Pancreas (tissue), 10 donors: ENCODE results near the gene UBXN10. TPM values are rescaled to one million over a fixed set of nuclear protein-coding genes. Genes with fewer than 3 reads are reported as not detected.

ENCODE experiments used
- ATAC-seq, 4 donors: fragments of 200-7000 bp; cut with Tn5 transposase; one replicate each; pipeline versions ENCODE4 v1.8.0 to v1.9.1; 2020; ENCODE audit warnings: mild to moderate bottlenecking in 4 of 4, moderate library complexity in 4 of 4
- DNase-seq, 6 donors: peaks; one replicate each; pipeline ENCODE4 v3.0.0-alpha.2; 2020
- FAIRE-seq: peaks from 2 replicates; lab custom pipeline; 2012; peaks lifted over from hg19 to GRCh38; lab: Jason Lieb, UNC
- H3K27ac ChIP-seq, 4 donors: fragments of 200-600 bp; sonication (generic); 1 replicate in 3 of 4; 2 replicates in 1 of 4; pipeline versions ENCODE4 v1.5.0 to v1.8.0; 2020
- H3K27me3 ChIP-seq, 4 donors: fragments of 200-600 bp; one replicate each; pipeline ENCODE4 v1.8.0; 2021
- H3K36me3 ChIP-seq, 3 donors: fragments of 200-600 bp; sonication (generic) in 1 of 3; one replicate each; pipeline versions ENCODE4 v1.5.0 to v1.8.0; 2020 to 2021
- H3K4me1 ChIP-seq, 3 donors: fragments of 200-600 bp; one replicate each; pipeline ENCODE4 v1.8.0; 2021
- H3K4me3 ChIP-seq, 4 donors: fragments of 200-600 bp; sonication (generic) in 2 of 4; one replicate each; pipeline versions ENCODE4 v1.5.0 to v1.8.0; 2020 to 2021
- H3K9me3 ChIP-seq, 4 donors: fragments of 200-600 bp; one replicate each; pipeline ENCODE4 v1.8.0; 2021
- WGBS, 2 donors: extraction: QIAGEN DNeasy Blood & Tissue Kit; methylation state at CpG; one replicate each; pipeline ENCODE4 v1.1.7; 2013; 5-methylcytosine and 5-hydroxymethylcytosine counted together
- intact Hi-C, 3 donors: fragments of 100-400 bp; cut with DNase I; formaldehyde crosslinking; loops; one replicate each; pipeline versions ENCODE4 v1.11.1 to v1.14.2; 2022
- polyA plus RNA-seq, 2 donors: library from polyadenylated mRNA; stranded (reverse); fragments of 200-250 nt; gene quantifications; one replicate each; pipeline ENCODE4 v1.2.3, GENCODE V29; 2013
- total RNA-seq, 6 donors: library from RNA; stranded (reverse); fragmentation: NEBNext Ultra II Directional in 4 of 6; extraction: Animal tissue kit (Norgen Biotek cat#: 25700) in 4 of 6; gene quantifications; one replicate each; pipeline versions ENCODE4 v1.2.1 to v1.2.4, GENCODE V29; 2021 to 2023
- TF ChIP-seq, protein P1 (sequence below), 4 donors: fragments of 200-600 bp; sonication (generic) in 3 of 4; IDR thresholded peaks; one replicate each; pipeline versions ENCODE4 v1.5.0 to v1.8.0; 2021; ENCODE audit warnings: antibody characterized with exemption in 4 of 4
- donor health status: healthy with polysubstance abuse.
- donor health status: DM: no; HTN: no; CAD: no; lungs with moderate emphysema.
- donor health status: DM: no; HTN: no; CAD: no.
- donor health status: control.
- donor health status: control.
- donor health status: Bipolar disorder and iron deficiency.
- donor health status: DM: yes; HTN: yes; CAD: no.
- donor health status: DM: no; HTN: no; CAD: no.
- donor health status: DM: no; HTN: no; CAD: no.
- donor health status: DM: yes; HTN: yes; CAD: no.

The UBXN10 gene
- total and polyA plus RNA-seq, 8 donors, result 0.54 to 2.4 (median 0.75) TPM

- WGBS, 2 donors, result 78 to 81% methylated on average over 13 of the region's 13 CpGs
- Histone ChIP-seq H3K4me1 (peaks cover 0 to 12% (median 4%) of the 10 kb centered on the region in 3 donors), H3K27ac (no peak overlapping the region), H3K4me3 (no peak overlapping the region), H3K27me3 (no peaks in the 10 kb centered on the region), H3K36me3 (no peaks in the 10 kb centered on the region), H3K9me3 (no peaks in the 10 kb centered on the region)
- intact Hi-C loops, result loop anchor here in 2 of 3 donors (10.0 kb wide), 2 partner anchors 173 to 223 kb away; partner anchors contain the start of genes PLA2G2A (in 1 of the 2) and PLA2G2E (in 1 of the 2)
- FAIRE-seq, result no peak
- ATAC-seq, result no peak
- TF ChIP-seq, protein P1, sequence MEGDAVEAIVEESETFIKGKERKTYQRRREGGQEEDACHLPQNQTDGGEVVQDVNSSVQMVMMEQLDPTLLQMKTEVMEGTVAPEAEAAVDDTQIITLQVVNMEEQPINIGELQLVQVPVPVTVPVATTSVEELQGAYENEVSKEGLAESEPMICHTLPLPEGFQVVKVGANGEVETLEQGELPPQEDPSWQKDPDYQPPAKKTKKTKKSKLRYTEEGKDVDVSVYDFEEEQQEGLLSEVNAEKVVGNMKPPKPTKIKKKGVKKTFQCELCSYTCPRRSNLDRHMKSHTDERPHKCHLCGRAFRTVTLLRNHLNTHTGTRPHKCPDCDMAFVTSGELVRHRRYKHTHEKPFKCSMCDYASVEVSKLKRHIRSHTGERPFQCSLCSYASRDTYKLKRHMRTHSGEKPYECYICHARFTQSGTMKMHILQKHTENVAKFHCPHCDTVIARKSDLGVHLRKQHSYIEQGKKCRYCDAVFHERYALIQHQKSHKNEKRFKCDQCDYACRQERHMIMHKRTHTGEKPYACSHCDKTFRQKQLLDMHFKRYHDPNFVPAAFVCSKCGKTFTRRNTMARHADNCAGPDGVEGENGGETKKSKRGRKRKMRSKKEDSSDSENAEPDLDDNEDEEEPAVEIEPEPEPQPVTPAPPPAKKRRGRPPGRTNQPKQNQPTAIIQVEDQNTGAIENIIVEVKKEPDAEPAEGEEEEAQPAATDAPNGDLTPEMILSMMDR (IDR thresholded peaks at IDR 0.05), result no peak
- DNase-seq, result peak in 1 of 6 donors; percentile 41
These were observed 37.9 kb upstream of the UBXN10 start for GRCh38 chr1:20147846-20148570.

GRCh38 chr1:20148571-20149500 lies 37.1 kb upstream of the UBXN10 start:
- Histone ChIP-seq H3K4me1 (peaks cover 0 to 13% (median 4%) of the 10 kb centered on the region in 3 donors), H3K27ac (no peak overlapping the region), H3K27me3 (no peaks in the 10 kb centered on the region), H3K9me3 (no peaks in the 10 kb centered on the region), H3K4me3 (no peak overlapping the region), H3K36me3 (no peaks in the 10 kb centered on the region)
- ATAC-seq (no peak), DNase-seq (peak in 1 of 6 donors; percentile 50), FAIRE-seq (no peak)
- intact Hi-C loops, result loop anchor here in 2 of 3 donors (10.0 kb wide), 2 partner anchors 174 to 224 kb away; partner anchors contain the start of genes PLA2G2A (in 1 of the 2) and PLA2G2E (in 1 of the 2)
- TF ChIP-seq, protein P1 (IDR thresholded peaks at IDR 0.05), result no peak
- 83 to 90% methylated on average over 13 of the region's 13 CpGs for WGBS, 2 donors

DNA sequence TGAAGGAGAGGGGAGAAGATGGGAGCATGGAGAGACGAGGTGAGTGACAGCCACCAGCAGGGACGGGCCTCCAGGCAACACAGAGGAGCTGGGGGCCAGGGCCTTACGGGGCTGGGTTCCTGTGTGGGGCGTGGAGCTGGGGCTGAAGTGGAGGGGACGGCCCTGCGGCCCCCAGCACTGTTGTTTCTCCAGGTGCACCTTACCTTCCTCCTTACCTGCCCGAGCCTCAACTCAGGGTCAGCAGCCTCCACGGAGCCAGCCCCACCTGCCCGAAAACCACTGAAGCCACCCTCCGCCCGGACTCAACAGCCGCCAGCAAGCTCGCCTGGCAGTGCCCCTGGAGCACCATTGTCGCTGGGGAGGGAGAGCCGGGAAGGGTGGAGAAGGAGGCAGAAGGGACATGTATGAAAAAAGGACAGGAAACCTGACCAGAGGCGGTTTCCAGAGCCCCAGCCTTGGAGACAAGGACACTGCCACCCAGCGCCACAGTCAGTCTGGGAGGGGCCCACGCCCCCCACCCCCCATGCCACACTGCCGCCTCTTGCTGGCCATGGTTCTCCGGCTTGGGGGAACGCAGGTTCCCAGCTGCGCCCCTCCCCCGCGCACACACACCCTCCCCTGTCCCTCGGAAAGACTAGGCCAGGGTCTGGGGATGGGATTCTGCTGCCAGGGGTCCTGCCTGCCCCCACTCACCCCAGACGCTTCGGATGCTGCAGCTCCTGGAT lies 36.1 kb upstream of the UBXN10 start:
- WGBS, 2 donors, result 77 to 79% methylated on average over 27 of the region's 27 CpGs
- Histone ChIP-seq H3K27ac (no peak overlapping the region), H3K4me1 (peaks cover 0 to 19% (median 4%) of the 10 kb centered on the region in 3 donors), H3K4me3 (no peak overlapping the region), H3K36me3 (no peaks in the 10 kb centered on the region), H3K27me3 (no peaks in the 10 kb centered on the region), H3K9me3 (no peaks in the 10 kb centered on the region)
- ATAC-seq (no peak), DNase-seq (peak in 1 of 6 donors; percentile 52), FAIRE-seq (no peak)
- intact Hi-C loops, result loop anchor here in 2 of 3 donors (10.0 kb wide), 2 partner anchors 175 to 225 kb away; partner anchors contain the start of genes PLA2G2A (in 1 of the 2) and PLA2G2E (in 1 of the 2)
- TF ChIP-seq, protein P1 (IDR thresholded peaks at IDR 0.05), result no peak

DNA sequence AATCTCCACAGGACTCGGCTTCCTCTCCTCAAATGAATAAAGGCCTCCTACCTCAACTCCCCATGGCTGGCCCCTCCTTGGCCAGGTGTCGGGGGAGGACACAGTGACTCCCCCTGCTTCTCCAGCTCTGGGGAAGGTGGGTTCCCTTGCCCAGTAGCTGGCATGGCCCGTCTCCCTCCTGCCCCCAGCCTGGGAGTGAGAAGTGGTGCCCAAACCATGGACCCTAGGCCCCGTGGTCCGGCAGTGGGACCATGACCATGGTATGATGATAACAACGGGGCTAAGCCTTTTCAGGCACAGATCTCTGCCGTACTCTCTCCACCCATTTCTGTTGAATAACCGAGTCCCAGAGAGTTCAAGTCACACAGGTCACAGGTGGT lies 35.6 kb upstream of the UBXN10 start:
- 85 to 86% methylated on average over 8 of the region's 8 CpGs for WGBS, 2 donors
- DNase-seq, result peak in 1 of 6 donors; percentile 46
- H3K9me3 ChIP-seq, result no peaks in the 10 kb centered on the region
- H3K27ac ChIP-seq, result no peak overlapping the region
- no peak for ATAC-seq
- FAIRE-seq, result no peak
- no peaks in the 10 kb centered on the region for H3K27me3 ChIP-seq
- H3K36me3 ChIP-seq, result no peaks in the 10 kb centered on the region
- TF ChIP-seq, protein P1 (IDR thresholded peaks at IDR 0.05), result no peak
- peaks cover 0 to 19% (median 4%) of the 10 kb centered on the region in 3 donors for H3K4me1 ChIP-seq
- intact Hi-C loops, result no loop called here
- no peak overlapping the region for H3K4me3 ChIP-seq
